CD4-positive, alpha-beta T cell treated with Interleukin-1 beta for 1 hour (primary cell): Measurements from ENCODE around the gene OSBPL3.

Experiments
- DNase-seq, 2 donors: peaks; one replicate each; pipeline ENCODE4 v3.0.0-alpha.2; 2020 to 2022

The OSBPL3 gene

DNA sequence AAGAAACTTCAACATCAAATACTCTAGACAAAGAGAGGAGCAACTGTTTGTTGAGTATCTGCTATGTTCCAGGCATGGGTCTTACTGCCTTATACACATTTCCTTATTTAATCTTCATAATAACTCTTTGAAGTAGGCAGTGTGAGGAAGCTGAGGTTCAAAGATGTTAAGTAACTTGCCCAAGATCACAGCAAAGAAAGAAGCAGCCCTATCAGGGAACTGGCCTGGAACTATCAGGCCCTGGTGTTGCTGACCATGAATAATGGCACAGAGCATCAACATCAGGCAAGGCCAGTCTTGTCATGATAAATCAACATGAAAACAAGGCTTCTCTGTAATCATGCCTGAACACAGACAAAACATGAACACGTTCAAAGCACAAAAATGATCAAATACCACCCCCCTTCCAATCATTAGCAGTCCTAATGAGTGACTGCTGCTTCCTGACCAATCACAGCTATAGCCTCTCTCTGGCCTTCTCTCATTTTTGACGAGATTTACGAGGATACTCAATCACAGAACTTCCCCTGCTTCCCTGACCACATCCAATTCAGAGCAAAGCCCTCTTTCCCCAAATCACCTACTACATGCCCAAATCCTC is 225.0 kb downstream of the OSBPL3 start:
- DNase-seq, result no peak

GRCh38 chr7:24752073-24752800 is 227.7 kb downstream of the OSBPL3 start:
- no peak for DNase-seq

DNA sequence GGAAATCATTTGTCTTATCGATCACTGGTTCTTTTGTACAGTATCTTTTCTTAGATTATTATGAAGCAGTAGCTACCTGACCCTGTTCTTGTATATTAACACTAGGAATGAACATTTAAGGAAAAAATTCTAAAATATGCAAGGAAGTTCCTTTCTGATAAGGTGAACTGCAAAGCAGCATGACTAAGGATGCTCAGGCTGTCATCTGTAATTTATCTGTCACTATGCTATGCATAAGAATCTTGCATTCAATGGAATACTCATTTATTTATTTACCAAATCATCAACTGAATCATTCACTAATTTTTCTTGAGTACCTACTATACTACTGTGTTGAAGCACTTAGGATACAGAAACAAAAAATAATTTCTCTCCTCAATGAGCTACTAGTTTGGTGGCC is 228.5 kb downstream of the OSBPL3 start:
- no peak for DNase-seq

DNA sequence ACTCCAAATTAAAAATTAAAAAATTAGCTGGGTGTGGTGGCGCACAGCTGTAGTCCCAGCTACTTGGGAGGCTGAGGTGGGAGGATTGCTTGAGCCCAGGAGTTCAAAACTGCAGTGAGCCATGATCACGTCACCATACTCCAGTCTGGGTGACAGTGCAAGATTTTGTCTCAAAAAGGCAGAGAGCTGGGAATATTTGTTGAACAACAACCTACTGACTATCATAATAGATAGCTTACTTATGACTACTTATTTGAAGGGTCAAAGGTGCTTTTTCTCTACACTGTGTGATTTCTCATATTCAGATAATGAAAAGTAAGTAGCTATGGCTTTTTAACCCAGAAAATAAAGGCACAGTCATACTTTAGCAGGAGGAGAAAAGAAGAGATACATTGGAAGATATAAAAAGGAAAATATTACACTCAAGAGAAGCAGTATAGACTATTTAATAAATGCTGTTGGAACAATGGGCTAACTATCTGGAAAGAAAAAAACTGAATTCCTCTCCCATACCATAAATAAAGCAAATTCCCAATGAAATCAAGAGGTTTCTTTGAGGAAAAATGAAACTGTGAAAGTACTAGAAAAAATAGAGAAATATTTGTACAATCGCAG is 229.4 kb downstream of the OSBPL3 start:
- DNase-seq, result no peak

GRCh38 chr7:24748521-24748920 is 231.5 kb downstream of the OSBPL3 start:
- DNase-seq, result no peak
